CD8-positive, alpha-beta memory T cell (primary cell): Measurements from ENCODE around the gene ALDH3A1. TPM values are rescaled to one million over a fixed set of nuclear protein-coding genes. Genes with fewer than 3 reads are reported as not detected.

Experiments
- CTCF ChIA-PET: fragments of 350-600 bp; sonication (Branson Sonifier 250); formaldehyde crosslinking; loops from one replicate; lab custom pipeline; 2021; ENCODE audit warnings: antibody characterized with exemption; lab: Charles Lee
- POLR2A ChIA-PET: fragments of 350-600 bp; sonication (Branson Sonifier 250); formaldehyde crosslinking; loops from one replicate; lab custom pipeline; 2021; ENCODE audit warnings: antibody characterized with exemption; lab: Charles Lee
- DNase-seq, 5 donors: peaks; one replicate each; pipeline versions ENCODE4 v3.0.0 to v3.0.0-alpha.2; 2020 to 2022; ENCODE audit warnings: mixed read lengths in 1 of 5
- H3K27ac ChIP-seq: one replicate; pipeline ENCODE4 v1.7.0; 2013; ENCODE audit warnings: low read depth, mild to moderate bottlenecking, low read length, moderate library complexity
- H3K27me3 ChIP-seq: 2 replicates; pipeline ENCODE4 v1.7.0; 2013; ENCODE audit warnings: low read length, mild to moderate bottlenecking; ENCODE audit not compliant: insufficient read depth, poor library complexity, severe bottlenecking
- H3K36me3 ChIP-seq: 2 replicates; pipeline ENCODE4 v1.7.0; 2013; ENCODE audit warnings: mild to moderate bottlenecking, low read length, moderate library complexity; ENCODE audit not compliant: insufficient read depth
- H3K4me1 ChIP-seq: 2 replicates; pipeline ENCODE4 v1.7.0; 2013; ENCODE audit warnings: mild to moderate bottlenecking, low read length, moderate library complexity; ENCODE audit not compliant: insufficient read depth
- H3K4me3 ChIP-seq: 2 replicates; pipeline ENCODE4 v1.7.0; 2013; ENCODE audit warnings: mild to moderate bottlenecking, low read length
- H3K9me3 ChIP-seq: 2 replicates; pipeline ENCODE4 v1.7.0; 2013; ENCODE audit warnings: mild to moderate bottlenecking, low read length
- H3K27ac Mint-ChIP-seq, 8 donors: one replicate each; pipeline ENCODE4 v1.8.0; 2020 to 2021; ENCODE audit warnings: mixed read lengths in 8 of 8, mild to moderate bottlenecking in 6 of 8, inconsistent platforms in 3 of 8, moderate library complexity in 3 of 8
- H3K27me3 Mint-ChIP-seq, 2 donors: one replicate each; pipeline ENCODE4 v1.8.0; 2020 to 2021; ENCODE audit warnings: mixed read lengths in 2 of 2, mild to moderate bottlenecking in 1 of 2, moderate library complexity in 1 of 2
- H3K36me3 Mint-ChIP-seq, 3 donors: one replicate each; pipeline ENCODE4 v1.8.0; 2020 to 2021; ENCODE audit warnings: mixed read lengths in 3 of 3, inconsistent platforms in 1 of 3, mild to moderate bottlenecking in 1 of 3
- H3K4me1 Mint-ChIP-seq, 3 donors: one replicate each; pipeline ENCODE4 v1.8.0; 2020 to 2021; ENCODE audit warnings: mixed read lengths in 3 of 3, inconsistent platforms in 1 of 3, mild to moderate bottlenecking in 1 of 3
- H3K4me3 Mint-ChIP-seq, 7 donors: one replicate each; pipeline ENCODE4 v1.8.0; 2020 to 2021; ENCODE audit warnings: mixed read lengths in 7 of 7, mild to moderate bottlenecking in 6 of 7, moderate library complexity in 4 of 7, inconsistent platforms in 2 of 7
- H3K9me3 Mint-ChIP-seq, 5 donors: one replicate each; pipeline ENCODE4 v1.8.0; 2020 to 2022; ENCODE audit warnings: mixed read lengths in 5 of 5, mild to moderate bottlenecking in 3 of 5, moderate library complexity in 2 of 5, inconsistent platforms in 1 of 5
- polyA plus RNA-seq: library from polyadenylated mRNA; unstranded; fragments of 300-500 nt; fragmentation: Illumina TruSeq; gene quantifications from one replicate; pipeline ENCODE4 v1.2.3, GENCODE V29; 2021
- total RNA-seq, 2 experiments: library from RNA; stranded (reverse); gene quantifications; one replicate each; pipeline ENCODE4 v1.2.3, GENCODE V29; 2021

The ALDH3A1 gene
- total and polyA plus RNA-seq, 3 experiments from 2014 or later = 0.32 TPM; not detected in 2

DNA sequence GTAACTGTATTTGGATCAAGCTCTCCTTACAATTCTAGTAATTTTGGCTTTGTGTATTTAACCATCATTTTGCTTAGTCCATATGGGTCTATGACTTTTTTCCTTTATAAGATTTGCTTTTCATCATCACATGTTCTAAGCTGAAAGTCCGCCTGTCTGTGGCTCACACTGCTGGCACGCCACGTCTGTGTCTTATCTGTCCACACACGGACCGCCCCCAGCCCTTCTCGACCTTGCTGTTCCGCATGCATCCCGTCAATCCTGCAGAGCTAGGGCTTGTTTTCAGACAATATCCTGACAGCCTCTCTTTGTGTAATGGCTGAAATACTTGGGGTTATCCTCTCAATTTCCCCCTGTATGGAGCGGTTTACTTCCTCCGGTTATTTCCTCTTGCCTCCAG lies 8.4 kb upstream of the ALDH3A1 start:
- H3K27me3 ChIP-seq = no peaks in the 10 kb centered on the region
- H3K27ac ChIP-seq = no peak overlapping the region
- H3K4me3 ChIP-seq = no peak overlapping the region
- ChIA-PET CTCF (interaction anchor here (1.8 to 2.0 kb wide), 2 partner anchors 10 to 12 kb away, joined by 6 to 8 read pairs; no protein-coding TSS in a partner anchor), POLR2A (no interaction called here)
- no peaks in the 10 kb centered on the region for H3K9me3 ChIP-seq
- no peak overlapping the region for H3K27ac Mint-ChIP-seq
- no peak for DNase-seq
- H3K27me3 Mint-ChIP-seq = peaks cover 29 to 52% of the 10 kb centered on the region in 2 donors
- H3K4me1 ChIP-seq = no peaks in the 10 kb centered on the region
- H3K9me3 Mint-ChIP-seq = no peaks in the 10 kb centered on the region
- H3K36me3 Mint-ChIP-seq = no peaks in the 10 kb centered on the region
- H3K4me3 Mint-ChIP-seq = no peak overlapping the region
- no peaks in the 10 kb centered on the region for H3K36me3 ChIP-seq
- no peaks in the 10 kb centered on the region for H3K4me1 Mint-ChIP-seq

DNA sequence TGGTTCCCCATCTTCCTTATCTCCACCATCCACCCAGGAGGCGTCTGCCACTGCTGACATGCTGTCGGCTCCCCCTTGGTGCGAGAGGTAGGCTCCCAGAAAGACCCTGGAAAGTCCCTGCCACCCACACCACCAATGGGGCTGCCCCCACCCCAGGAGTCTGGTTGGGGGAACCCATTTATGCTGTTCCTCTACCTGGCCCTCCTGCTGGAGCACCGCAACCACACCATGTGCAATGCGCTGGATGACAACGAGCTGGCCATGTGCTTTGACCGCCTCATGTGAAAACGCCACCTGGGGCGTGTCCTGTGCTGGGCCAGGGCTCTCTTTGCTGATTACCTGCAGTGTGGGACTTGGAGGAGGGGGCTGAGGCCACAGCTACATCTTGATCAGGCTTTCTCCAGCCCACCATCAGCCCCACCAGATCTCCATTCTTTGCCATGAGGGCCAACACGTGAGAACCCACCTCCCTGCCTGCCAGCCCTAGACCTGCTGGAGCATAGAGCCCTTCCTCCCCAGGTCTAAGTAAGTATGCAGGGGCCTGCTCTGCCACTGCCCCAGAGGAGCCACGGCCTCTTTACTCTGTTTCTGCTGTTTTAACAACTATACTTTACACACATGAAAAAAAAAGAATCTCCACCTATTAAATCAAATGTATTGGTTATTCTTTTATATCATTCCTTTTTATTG lies 7.9 kb upstream of the ALDH3A1 start:
- H3K9me3 Mint-ChIP-seq = no peaks in the 10 kb centered on the region
- ChIA-PET POLR2A (no interaction called here), CTCF (interaction anchor here (1.8 to 2.0 kb wide), 2 partner anchors 11 kb away, joined by 6 to 8 read pairs; no protein-coding TSS in a partner anchor)
- H3K27me3 Mint-ChIP-seq = peaks cover 29 to 57% of the 10 kb centered on the region in 2 donors
- no peaks in the 10 kb centered on the region for H3K9me3 ChIP-seq
- H3K27ac ChIP-seq = no peak overlapping the region
- no peak overlapping the region for H3K4me3 ChIP-seq
- no peaks in the 10 kb centered on the region for H3K36me3 ChIP-seq
- no peaks in the 10 kb centered on the region for H3K4me1 ChIP-seq
- H3K36me3 Mint-ChIP-seq = no peaks in the 10 kb centered on the region
- H3K27me3 ChIP-seq = no peaks in the 10 kb centered on the region
- no peak overlapping the region for H3K27ac Mint-ChIP-seq
- peak in 1 of 5 donors; percentile 28 for DNase-seq
- no peak overlapping the region for H3K4me3 Mint-ChIP-seq
- H3K4me1 Mint-ChIP-seq = no peaks in the 10 kb centered on the region

DNA sequence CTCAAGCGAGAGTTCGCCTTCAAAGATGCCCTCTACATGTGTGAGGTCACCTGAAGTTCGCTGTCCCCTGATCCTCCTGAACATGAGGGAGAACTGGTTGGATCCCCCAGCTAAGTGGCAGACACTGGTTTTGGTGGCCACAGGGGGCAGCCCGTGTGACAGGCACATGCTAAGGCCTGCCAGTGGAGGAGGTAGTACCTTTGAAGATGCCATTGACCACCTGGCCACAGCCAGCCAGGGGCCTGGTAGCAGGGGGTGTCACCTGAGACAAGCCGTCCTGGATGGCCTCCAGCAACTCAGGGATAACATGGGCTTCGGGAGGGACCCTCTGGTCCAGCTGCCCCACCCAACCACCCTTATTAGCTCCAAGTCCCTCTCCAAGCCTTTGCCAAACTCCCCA lies 7.3 kb upstream of the ALDH3A1 start:
- Histone ChIP-seq H3K4me1 (no peaks in the 10 kb centered on the region), H3K36me3 (no peaks in the 10 kb centered on the region)
- H3K4me1 Mint-ChIP-seq = no peaks in the 10 kb centered on the region

DNA sequence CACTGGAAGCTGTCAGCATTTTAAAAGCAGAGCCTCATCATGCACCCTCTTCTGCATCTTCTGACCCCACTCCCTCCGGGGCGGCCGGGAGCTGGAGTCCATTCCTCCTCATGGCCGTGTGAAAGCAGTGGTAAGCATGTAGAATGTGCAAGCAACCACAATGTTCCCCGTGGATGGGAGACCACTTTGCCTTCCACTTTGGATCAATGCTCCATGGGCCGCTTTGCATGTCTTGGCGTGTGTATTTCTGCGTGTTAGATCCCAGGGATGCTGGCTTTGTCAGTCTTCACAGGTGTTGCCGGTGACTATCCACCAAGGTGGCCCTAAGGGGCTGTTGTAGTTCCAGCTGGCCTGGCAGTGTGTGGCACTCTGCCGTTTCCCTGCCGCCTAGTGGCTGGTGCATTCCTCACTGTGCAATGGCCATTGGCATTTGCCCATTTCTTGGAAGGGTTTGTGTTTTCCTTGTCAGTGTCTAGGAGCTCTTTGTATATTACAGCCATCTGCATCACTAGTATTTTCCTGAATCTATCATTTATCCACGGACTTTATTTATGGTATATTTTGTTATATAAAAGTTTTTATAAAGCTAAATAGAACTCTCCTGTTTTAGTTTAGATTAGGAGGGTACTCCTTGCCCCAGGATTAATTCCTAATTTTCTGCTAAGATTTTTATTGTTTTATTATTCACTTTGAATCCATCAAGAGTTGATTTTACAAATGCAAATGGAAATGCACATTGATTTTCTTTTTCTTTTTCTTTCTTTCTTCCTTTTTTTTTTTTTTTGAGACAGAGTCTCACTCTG lies 5.8 kb upstream of the ALDH3A1 start:
- DNase-seq = peak in 1 of 5 donors; percentile 18
- ChIA-PET CTCF (interaction anchor here (1.4 to 2.3 kb wide), 2 partner anchors 9 to 220 kb away, joined by 3 to 8 read pairs; partner anchors contain the start of gene SLC47A1), POLR2A (no interaction called here)
- Mint-ChIP-seq H3K27ac (no peak overlapping the region), H3K36me3 (peaks cover 0 to 3% (median 0%) of the 10 kb centered on the region in 3 donors), H3K4me3 (no peak overlapping the region), H3K9me3 (no peaks in the 10 kb centered on the region), H3K27me3 (peaks cover 22 to 63% of the 10 kb centered on the region in 2 donors), H3K4me1 (no peaks in the 10 kb centered on the region)
- H3K4me3 ChIP-seq = no peak overlapping the region
- no peaks in the 10 kb centered on the region for H3K27me3 ChIP-seq
- H3K4me1 ChIP-seq = no peaks in the 10 kb centered on the region
- H3K27ac ChIP-seq = no peak overlapping the region
- H3K9me3 ChIP-seq = no peaks in the 10 kb centered on the region
- no peaks in the 10 kb centered on the region for H3K36me3 ChIP-seq

More for the DNA sequence above, 7.3 kb upstream of the ALDH3A1 start:
- H3K4me3 ChIP-seq = no peak overlapping the region
- H3K4me3 Mint-ChIP-seq = no peak overlapping the region
- H3K9me3 Mint-ChIP-seq = no peaks in the 10 kb centered on the region
- no peak overlapping the region for H3K27ac ChIP-seq
- H3K9me3 ChIP-seq = no peaks in the 10 kb centered on the region
- peaks cover 27 to 60% of the 10 kb centered on the region in 2 donors for H3K27me3 Mint-ChIP-seq
- DNase-seq = peak in 1 of 5 donors; percentile 31
- ChIA-PET CTCF (interaction anchor here (1.8 to 2.0 kb wide), 2 partner anchors 10 to 11 kb away, joined by 6 to 8 read pairs; no protein-coding TSS in a partner anchor), POLR2A (no interaction called here)
- H3K27ac Mint-ChIP-seq = no peak overlapping the region
- no peaks in the 10 kb centered on the region for H3K27me3 ChIP-seq
- H3K36me3 Mint-ChIP-seq = no peaks in the 10 kb centered on the region

DNA sequence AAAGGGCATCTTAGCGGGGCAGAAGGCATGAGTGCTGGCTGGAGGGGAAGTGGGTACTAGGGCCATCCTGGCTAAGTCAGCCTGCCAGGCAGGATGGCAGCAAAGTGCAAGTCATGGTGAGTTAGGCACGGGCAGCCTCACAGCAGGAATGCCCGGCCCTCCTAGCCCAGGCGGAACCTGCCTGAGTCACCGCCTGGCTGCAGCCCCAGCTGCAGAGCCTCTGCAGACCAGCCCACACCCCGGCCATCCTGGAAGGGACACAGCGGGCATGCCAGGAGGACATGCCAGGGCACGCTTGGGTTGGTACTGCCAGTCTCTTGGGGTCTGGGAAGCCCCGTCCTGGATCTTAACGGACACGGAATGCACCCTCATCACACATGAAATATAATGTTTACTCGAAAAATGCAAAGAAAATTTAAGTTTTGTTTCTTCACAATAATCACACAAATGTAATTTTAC lies 5.0 kb upstream of the ALDH3A1 start:
- H3K36me3 Mint-ChIP-seq = peaks cover 0 to 3% (median 0%) of the 10 kb centered on the region in 3 donors
- DNase-seq = no peak
- Histone ChIP-seq H3K9me3 (no peaks in the 10 kb centered on the region), H3K4me1 (no peaks in the 10 kb centered on the region), H3K27ac (no peak overlapping the region), H3K36me3 (no peaks in the 10 kb centered on the region), H3K4me3 (no peak overlapping the region), H3K27me3 (no peaks in the 10 kb centered on the region)
- no peak overlapping the region for H3K27ac Mint-ChIP-seq
- CTCF ChIA-PET = interaction anchor here (1.4 to 2.3 kb wide), 2 partner anchors 10 to 219 kb away, joined by 3 to 8 read pairs; partner anchors contain the start of gene SLC47A1
- H3K4me3 Mint-ChIP-seq = no peak overlapping the region
- POLR2A ChIA-PET = no interaction called here
- H3K9me3 Mint-ChIP-seq = no peaks in the 10 kb centered on the region
- no peaks in the 10 kb centered on the region for H3K4me1 Mint-ChIP-seq
- H3K27me3 Mint-ChIP-seq = peaks cover 20 to 58% of the 10 kb centered on the region in 2 donors

DNA sequence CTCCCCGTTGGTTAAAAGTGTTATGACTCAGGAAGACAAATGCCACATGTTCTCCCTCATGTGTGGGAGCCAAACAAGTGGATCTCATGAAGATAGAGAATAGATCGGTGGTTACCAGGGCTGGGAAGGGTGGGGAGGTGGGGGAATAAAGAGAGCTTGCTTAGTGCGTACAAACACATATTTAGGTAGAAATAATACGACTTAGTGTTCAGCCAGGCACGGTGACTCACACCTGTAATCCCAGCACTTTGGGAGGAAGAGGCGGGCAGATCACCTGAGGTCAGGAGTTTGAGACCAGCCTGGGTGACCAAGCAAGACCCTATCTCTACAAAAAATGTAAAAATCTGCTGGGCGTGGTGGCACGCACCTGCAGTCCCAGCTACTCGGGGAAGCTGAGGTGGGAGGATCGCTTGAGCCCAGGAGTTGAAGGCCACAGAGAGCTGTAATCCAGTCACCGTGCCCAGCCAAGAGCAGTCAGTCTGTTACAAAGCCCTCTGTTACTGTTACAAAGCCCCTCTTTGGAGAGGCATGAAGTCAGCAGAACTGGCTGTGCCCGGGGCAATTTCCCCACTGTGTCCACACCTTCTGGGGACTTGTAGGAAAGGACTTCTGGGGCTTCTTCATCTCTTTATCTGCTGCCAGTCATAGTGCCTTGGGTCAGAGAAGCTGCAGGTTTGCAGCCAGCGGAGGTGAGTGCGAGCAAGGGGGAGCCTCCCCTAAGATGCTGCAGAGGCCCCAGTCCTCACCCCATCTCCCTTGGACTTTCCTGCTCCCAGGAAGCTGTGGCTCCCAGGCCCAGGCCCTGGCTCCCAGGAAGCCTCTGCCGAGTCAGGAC lies 4.3 kb upstream of the ALDH3A1 start:
- Mint-ChIP-seq H3K27me3 (peaks cover 22 to 64% of the 10 kb centered on the region in 2 donors), H3K36me3 (peaks cover 0 to 3% (median 0%) of the 10 kb centered on the region in 3 donors), H3K4me3 (no peak overlapping the region), H3K4me1 (no peaks in the 10 kb centered on the region), H3K27ac (peak overlapping the region in 1 of 8 donors; percentile 63), H3K9me3 (no peaks in the 10 kb centered on the region)
- no peaks in the 10 kb centered on the region for H3K4me1 ChIP-seq
- ChIA-PET POLR2A (no interaction called here), CTCF (interaction anchor here (1.4 to 2.3 kb wide), 2 partner anchors 10 to 219 kb away, joined by 3 to 8 read pairs; partner anchors contain the start of gene SLC47A1)
- peak in 1 of 5 donors; percentile 8 for DNase-seq
- H3K27me3 ChIP-seq = no peaks in the 10 kb centered on the region
- no peaks in the 10 kb centered on the region for H3K9me3 ChIP-seq
- H3K4me3 ChIP-seq = no peak overlapping the region
- H3K36me3 ChIP-seq = no peaks in the 10 kb centered on the region
- no peak overlapping the region for H3K27ac ChIP-seq

DNA sequence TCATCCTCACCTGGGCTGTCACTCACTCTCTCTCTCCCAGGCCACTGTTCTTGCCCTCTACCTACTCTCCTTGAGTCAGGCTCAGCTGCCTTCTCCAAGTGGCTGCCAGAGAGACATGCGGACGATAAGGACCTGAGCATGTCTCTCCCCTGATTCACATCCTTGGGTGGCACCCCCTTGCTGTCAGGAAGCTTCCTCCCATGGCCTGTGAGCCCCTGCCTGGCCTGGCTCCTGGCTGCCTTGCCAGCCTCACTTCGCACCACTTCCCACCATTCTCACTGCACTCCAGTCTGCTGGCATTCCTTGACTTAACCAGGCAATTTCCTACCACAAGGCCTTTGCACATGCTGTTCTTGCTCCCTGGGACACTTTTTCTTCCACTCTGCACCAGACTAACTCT lies 2.7 kb upstream of the ALDH3A1 start:
- Mint-ChIP-seq H3K36me3 (peaks cover 0 to 3% (median 0%) of the 10 kb centered on the region in 3 donors), H3K4me3 (no peak overlapping the region), H3K9me3 (no peaks in the 10 kb centered on the region), H3K27ac (peak overlapping the region in 1 of 8 donors; percentile 51), H3K4me1 (no peaks in the 10 kb centered on the region), H3K27me3 (peaks cover 17 to 49% of the 10 kb centered on the region in 2 donors)
- H3K27ac ChIP-seq = no peak overlapping the region
- ChIA-PET CTCF (interaction anchor here (0.9 to 1.1 kb wide), 2 partner anchors 11 to 12 kb away, joined by 3 read pairs; no protein-coding TSS in a partner anchor), POLR2A (no interaction called here)
- DNase-seq = no peak
- no peaks in the 10 kb centered on the region for H3K36me3 ChIP-seq
- no peaks in the 10 kb centered on the region for H3K9me3 ChIP-seq
- H3K4me3 ChIP-seq = no peak overlapping the region
- no peaks in the 10 kb centered on the region for H3K4me1 ChIP-seq
- H3K27me3 ChIP-seq = no peaks in the 10 kb centered on the region
